C1 segment of cervical spinal cord (tissue), 14 donors: ENCODE measurements around the gene DCP1B.

ENCODE experiments used
- DNase-seq, 14 donors: peaks; one replicate each; lab custom pipeline; 2025; lab: John Stamatoyannopoulos, UW

Gene DCP1B

GRCh38 chr12:2017546-2018337 is 13.5 kb upstream of the DCP1B start:
- peak in 1 of 14 donors; percentile 31 for DNase-seq

DNA sequence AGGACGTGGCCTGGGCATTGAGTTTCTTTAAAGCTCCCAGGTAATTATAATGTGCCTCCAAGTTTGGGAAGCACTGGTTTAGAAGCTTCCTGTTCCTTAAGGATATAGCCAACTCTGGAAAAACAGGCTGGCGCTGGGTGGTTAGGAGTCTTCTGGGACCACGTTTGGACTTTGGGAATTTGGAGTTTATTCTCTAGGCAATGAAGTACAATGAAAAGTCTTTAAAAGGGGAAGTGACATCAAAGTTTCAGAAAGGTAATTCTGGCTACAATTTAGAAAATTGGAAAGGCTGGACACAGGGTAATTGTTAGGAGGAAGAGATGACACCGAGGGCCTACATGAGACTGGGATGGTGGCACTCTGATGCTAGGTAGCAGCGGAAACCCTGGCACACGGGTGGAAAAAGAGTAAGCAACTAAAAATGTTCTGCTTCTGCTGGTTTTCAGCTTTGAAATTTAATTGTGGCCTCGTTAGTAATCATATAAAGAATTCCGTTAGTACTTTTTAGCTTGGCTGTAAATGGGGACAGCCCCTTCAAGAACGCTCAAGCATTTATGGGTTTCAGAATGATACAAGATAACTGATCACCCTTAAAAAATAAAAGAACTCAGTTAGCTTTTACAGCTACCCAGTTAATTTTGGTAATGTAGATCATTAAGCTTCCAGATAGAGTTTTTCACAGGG is 12.7 kb upstream of the DCP1B start:
- DNase-seq: no peak

- DNase-seq: no peak
These were observed 10.0 kb upstream of the DCP1B start for GRCh38 chr12:2014231-2014630.

DNA sequence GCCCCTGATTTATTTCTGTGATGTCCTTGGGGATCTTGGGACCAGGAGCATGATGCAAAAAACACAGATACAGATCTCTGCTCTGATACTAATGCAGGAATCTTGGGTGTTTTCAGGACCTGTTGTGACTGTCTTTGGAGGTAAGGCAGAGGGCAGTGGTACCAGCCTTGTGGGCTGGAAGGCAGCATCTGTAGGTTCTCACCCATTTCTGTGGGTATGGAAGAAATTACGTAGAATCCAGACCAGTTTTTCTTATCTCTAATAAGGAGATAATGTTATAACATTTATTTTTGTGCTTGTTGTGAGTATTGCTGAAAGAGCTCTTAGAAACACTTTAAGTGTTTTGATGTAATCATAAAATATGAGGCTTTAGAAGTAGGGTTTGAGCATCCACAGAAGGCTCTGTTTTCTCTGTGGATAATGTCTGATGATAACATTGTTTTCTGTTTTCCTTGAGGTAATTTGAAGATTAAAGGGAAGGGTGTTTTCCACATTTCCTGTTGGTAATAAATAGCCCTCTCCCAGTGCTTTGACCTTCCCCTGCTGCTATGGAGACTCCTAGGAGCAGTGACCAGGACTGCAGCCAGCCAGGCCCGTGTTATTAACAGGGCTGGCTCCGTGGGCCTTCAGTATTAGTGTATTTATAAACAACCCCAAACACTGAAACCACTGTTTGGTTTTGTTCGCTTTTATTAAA is 9.4 kb upstream of the DCP1B start:
- DNase-seq: peak in 3 of 14 donors; percentile 4 to 13 (median 13)

- no peak for DNase-seq
These were observed 8.8 kb upstream of the DCP1B start for GRCh38 chr12:2013086-2013485.

- no peak for DNase-seq
These were observed 7.7 kb upstream of the DCP1B start for GRCh38 chr12:2011643-2012607.

GRCh38 chr12:2009623-2010022 is 5.4 kb upstream of the DCP1B start:
- DNase-seq: no peak

GRCh38 chr12:2008677-2009076 is 4.4 kb upstream of the DCP1B start:
- no peak for DNase-seq

DNA sequence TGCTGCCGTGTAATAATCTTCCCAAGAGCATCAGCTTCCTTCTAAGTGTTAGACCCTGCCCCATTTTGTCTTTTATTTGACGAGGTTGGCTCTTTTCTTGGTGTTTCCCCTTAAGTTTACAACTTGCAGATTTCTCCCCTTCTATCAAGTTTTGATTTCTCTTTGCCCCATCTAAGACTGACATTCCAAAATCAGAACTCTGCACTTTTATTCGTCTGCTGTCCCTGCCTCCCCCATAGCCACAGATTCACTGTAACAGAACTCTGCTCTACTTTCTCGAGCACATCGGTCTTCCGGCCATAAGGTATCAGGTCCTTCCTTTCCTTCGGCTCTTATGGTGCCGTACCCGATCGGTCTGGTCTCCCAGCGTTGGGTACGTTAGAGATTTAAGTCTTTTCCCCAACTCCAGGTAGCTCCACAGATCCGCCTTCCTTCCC is 563 bp downstream of the DCP1B start:
- no peak for DNase-seq

- DNase-seq: no peak
These were observed 8.9 kb downstream of the DCP1B start for GRCh38 chr12:1995205-1995896.

- DNase-seq: no peak
These were observed 9.7 kb downstream of the DCP1B start for GRCh38 chr12:1994429-1995143.

GRCh38 chr12:1993871-1994371 is 10.3 kb downstream of the DCP1B start:
- no peak for DNase-seq

GRCh38 chr12:1993341-1993740 is 10.9 kb downstream of the DCP1B start:
- DNase-seq: no peak

DNA sequence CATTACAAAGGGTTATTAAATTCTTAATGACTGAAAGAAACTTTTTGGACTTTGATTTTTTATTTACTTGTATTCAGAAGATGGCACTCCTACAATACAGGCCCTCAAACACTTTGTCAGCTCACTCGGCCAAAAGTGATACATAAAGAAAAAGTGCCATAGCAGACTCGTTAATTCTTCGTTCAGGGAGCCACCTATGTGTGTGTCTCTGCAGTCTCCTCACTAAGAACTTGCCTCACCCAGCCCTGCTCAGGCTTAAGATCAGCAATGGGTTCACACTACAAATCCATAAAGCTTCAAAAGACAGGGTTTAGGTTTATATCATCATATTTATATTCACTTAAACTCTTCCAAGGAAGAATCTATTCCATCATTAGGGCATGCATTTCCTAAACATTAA is 11.5 kb downstream of the DCP1B start:
- no peak for DNase-seq

- DNase-seq: no peak
These were observed 15.1 kb downstream of the DCP1B start for GRCh38 chr12:1989111-1989510.

- DNase-seq: no peak
These were observed 19.5 kb downstream of the DCP1B start for GRCh38 chr12:1984759-1985158.

GRCh38 chr12:1980282-1980681 is 24.0 kb downstream of the DCP1B start:
- DNase-seq: no peak

GRCh38 chr12:1978078-1978862 is 26.0 kb downstream of the DCP1B start:
- no peak for DNase-seq

DNA sequence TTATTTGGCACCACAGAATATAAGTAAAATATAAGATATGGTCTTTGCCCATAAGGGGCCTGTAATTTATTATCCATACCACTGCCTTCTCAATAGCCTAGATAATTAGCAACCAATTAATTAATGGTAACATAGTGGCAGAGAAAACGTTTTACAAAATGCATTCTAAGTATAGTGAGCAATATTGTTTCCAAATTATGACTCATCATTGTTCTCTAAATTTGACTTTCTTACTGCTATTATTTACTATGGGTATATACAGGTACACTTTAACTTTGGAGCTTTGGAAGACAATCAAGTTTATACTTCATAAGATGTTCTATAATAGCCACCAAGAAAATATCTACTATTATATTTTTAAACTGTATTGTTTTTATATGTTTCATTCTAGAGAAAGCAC is 26.7 kb downstream of the DCP1B start:
- DNase-seq: no peak
